Measurements from ENCODE around the gene TANGO6. TPM values are rescaled to one million over a fixed set of nuclear protein-coding genes. Genes with fewer than 3 reads are reported as not detected.

Gene TANGO6
- total RNA-seq, 1 donor from 2014 or later: 12.5 TPM

DNA sequence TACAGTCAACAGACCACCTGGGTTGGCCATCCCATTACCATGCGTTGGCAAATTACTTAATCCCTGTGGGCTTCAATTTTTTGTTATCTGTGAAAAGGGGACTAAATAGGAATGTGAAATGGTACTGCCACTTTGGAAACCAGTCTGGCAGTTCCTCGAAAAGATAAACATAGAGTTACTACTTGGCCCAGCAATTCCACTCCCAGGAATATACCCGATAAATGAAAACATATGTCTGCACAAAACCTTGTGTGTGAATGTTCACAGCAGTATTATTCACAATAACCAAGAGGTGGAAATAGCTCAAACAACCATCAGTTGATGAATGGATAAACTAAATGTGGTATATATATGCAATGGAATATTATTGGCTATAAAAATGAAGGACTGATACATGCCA lies 87.9 kb downstream of the TANGO6 start:
- H3K36me3 ChIP-seq (ENCODE audit: control insufficient read depth in 3 of 3, insufficient read depth in 3 of 3, low read length in 3 of 3): peaks cover 13 to 31% (median 29%) of the 10 kb centered on the region in 3 donors
- no peak overlapping the region for H3K9ac ChIP-seq (ENCODE audit: low read depth in 1 of 3, low read length in 3 of 3)
- no peak overlapping the region for H3K4me3 ChIP-seq (ENCODE audit: low read length in 3 of 3)
- no peak overlapping the region for H3K27ac ChIP-seq (ENCODE audit: low read depth, low read length)
- no peaks in the 10 kb centered on the region for H3K27me3 ChIP-seq (ENCODE audit: control insufficient read depth in 3 of 3, insufficient read depth in 3 of 3, low read length in 3 of 3)
- no peaks in the 10 kb centered on the region for H3K9me3 ChIP-seq (ENCODE audit: control insufficient read depth in 3 of 3, low read length in 3 of 3)
- H3K4me1 ChIP-seq (ENCODE audit: control insufficient read depth in 3 of 3, insufficient read depth in 3 of 3, low read length in 3 of 3): no peaks in the 10 kb centered on the region

DNA sequence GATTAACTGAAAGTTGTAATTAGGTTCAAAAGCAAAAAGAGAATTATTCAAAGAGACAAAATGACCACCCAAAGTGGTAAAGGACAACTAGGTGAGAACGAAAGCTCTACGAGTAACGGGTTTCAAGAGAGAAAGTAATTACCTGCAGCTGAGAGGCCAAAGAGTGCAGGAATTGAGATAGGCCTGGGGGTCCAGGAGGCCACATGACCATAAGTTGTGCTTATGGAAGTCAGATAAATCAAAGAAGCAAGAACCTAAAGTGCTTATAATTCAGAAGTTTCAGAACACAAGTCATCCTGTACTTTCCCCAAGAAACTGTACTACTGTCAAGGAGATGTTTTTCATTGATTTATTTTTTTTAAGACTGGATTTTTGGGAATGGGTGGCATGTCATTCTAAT lies 91.1 kb downstream of the TANGO6 start:
- Histone ChIP-seq H3K4me3 (ENCODE audit: low read length in 3 of 3) (no peak overlapping the region), H3K27ac (ENCODE audit: low read depth, low read length) (no peak overlapping the region), H3K27me3 (ENCODE audit: control insufficient read depth in 3 of 3, insufficient read depth in 3 of 3, low read length in 3 of 3) (no peaks in the 10 kb centered on the region), H3K36me3 (ENCODE audit: control insufficient read depth in 3 of 3, insufficient read depth in 3 of 3, low read length in 3 of 3) (peaks cover 4 to 20% (median 12%) of the 10 kb centered on the region in 3 donors), H3K9me3 (ENCODE audit: control insufficient read depth in 3 of 3, low read length in 3 of 3) (no peaks in the 10 kb centered on the region), H3K4me1 (ENCODE audit: control insufficient read depth in 3 of 3, insufficient read depth in 3 of 3, low read length in 3 of 3) (no peaks in the 10 kb centered on the region), H3K9ac (ENCODE audit: low read depth in 1 of 3, low read length in 3 of 3) (no peak overlapping the region)

DNA sequence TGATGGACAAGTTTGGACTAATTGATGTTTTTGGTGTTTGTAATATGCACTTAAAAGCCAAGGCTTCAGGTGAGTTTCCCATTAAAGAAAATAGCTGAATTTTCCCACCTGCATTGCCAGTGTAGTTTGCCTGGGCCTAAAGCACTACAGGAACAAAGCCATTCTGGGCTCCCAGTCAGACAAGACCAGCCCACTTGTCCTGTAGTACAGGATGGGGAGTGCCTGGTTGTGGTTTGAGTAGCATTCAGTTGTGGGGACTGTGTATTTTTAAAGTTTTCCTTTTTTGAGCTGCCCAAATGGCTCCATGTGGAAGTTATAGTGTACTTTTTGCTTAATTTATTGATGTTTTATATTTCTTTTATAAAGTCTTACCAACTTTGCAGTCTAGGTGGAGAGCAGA lies 91.7 kb downstream of the TANGO6 start:
- Histone ChIP-seq H3K4me3 (ENCODE audit: low read length in 3 of 3) (no peak overlapping the region), H3K36me3 (ENCODE audit: control insufficient read depth in 3 of 3, insufficient read depth in 3 of 3, low read length in 3 of 3) (peaks cover 0 to 17% (median 6%) of the 10 kb centered on the region in 3 donors), H3K9ac (ENCODE audit: low read depth in 1 of 3, low read length in 3 of 3) (no peak overlapping the region), H3K27me3 (ENCODE audit: control insufficient read depth in 3 of 3, insufficient read depth in 3 of 3, low read length in 3 of 3) (no peaks in the 10 kb centered on the region), H3K27ac (ENCODE audit: low read depth, low read length) (no peak overlapping the region), H3K4me1 (ENCODE audit: control insufficient read depth in 3 of 3, insufficient read depth in 3 of 3, low read length in 3 of 3) (no peaks in the 10 kb centered on the region), H3K9me3 (ENCODE audit: control insufficient read depth in 3 of 3, low read length in 3 of 3) (no peaks in the 10 kb centered on the region)

DNA sequence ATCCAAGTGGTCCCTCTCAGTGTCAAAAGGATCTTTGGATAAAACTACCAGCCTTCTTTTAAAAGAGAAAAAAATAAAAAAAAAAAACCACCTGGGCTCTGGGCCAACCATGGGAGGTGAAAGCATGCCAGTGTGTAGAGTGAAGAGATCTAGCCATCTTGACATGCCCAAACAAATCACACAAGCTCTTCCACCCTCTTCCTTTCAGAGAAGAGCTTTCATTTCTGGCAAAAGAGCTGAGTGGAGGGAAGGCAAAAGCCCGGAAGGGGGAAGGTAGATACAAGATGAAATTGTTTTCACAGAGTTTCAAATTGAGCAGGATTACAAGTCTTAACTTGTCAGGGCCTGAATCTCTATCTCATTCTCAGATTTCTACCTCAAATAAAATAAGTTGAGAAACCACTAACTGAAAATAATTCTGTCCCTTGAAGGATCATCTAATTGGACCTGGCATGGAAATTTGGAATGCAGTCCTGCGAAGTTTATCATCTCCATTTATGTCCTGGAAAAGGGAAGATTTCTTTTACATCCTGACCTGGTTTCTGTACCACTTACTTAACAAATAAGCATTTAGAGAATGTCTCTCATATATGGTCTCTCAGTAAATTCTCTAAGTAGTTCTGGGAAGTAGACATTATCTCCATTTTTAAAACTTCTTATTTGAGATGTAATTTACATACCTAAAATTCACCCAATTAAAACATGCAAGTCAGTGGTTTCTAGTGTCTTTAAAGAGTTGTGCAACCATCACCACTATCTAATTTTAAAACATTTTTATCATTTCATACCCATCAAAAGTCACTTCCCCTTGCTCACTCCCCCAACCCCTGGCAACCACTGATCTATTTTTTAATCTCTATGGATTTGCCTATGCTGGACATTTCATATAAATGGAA lies 93.7 kb downstream of the TANGO6 start:
- H3K9me3 ChIP-seq (ENCODE audit: control insufficient read depth in 3 of 3, low read length in 3 of 3): no peaks in the 10 kb centered on the region
- H3K27ac ChIP-seq (ENCODE audit: low read depth, low read length): no peak overlapping the region
- peaks cover 0 to 12% (median 6%) of the 10 kb centered on the region in 3 donors for H3K36me3 ChIP-seq (ENCODE audit: control insufficient read depth in 3 of 3, insufficient read depth in 3 of 3, low read length in 3 of 3)
- no peak overlapping the region for H3K4me3 ChIP-seq (ENCODE audit: low read length in 3 of 3)
- no peak overlapping the region for H3K9ac ChIP-seq (ENCODE audit: low read depth in 1 of 3, low read length in 3 of 3)
- H3K27me3 ChIP-seq (ENCODE audit: control insufficient read depth in 3 of 3, insufficient read depth in 3 of 3, low read length in 3 of 3): no peaks in the 10 kb centered on the region
- H3K4me1 ChIP-seq (ENCODE audit: control insufficient read depth in 3 of 3, insufficient read depth in 3 of 3, low read length in 3 of 3): no peaks in the 10 kb centered on the region

DNA sequence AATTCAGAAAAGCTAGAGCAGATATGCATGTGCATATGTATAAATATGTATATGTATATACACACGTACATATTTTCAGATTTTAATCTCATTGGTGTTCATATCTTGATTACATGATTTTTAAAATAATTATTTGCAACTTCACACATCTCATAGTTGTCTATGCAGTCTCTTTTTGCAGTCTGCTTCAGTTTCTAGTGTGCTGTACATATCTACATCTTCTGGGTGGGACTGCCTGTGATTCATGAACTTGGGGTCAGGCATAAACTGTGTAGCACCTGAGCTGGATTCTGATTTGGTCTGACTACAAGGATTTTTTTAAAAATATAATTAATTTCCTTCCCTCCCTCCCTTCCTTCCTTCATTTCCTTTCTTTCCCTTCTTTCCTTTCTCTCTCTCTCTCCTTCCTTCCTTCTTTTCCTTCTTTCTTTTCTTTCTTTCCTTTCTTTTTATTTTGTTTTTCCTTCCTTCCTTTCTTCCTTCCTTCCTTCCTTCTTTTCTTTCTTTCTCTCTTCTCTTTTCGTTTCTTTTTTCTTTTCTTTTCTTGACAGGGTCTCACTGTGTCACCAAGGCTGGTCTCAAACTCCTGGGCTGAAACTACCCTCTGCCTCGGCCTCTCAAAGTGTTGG lies 96.5 kb downstream of the TANGO6 start:
- H3K9me3 ChIP-seq (ENCODE audit: control insufficient read depth in 3 of 3, low read length in 3 of 3): no peaks in the 10 kb centered on the region
- H3K9ac ChIP-seq (ENCODE audit: low read depth in 1 of 3, low read length in 3 of 3): no peak overlapping the region
- no peak overlapping the region for H3K27ac ChIP-seq (ENCODE audit: low read depth, low read length)
- no peaks in the 10 kb centered on the region for H3K4me1 ChIP-seq (ENCODE audit: control insufficient read depth in 3 of 3, insufficient read depth in 3 of 3, low read length in 3 of 3)
- peaks cover 2 to 8% (median 5%) of the 10 kb centered on the region in 3 donors for H3K36me3 ChIP-seq (ENCODE audit: control insufficient read depth in 3 of 3, insufficient read depth in 3 of 3, low read length in 3 of 3)
- H3K27me3 ChIP-seq (ENCODE audit: control insufficient read depth in 3 of 3, insufficient read depth in 3 of 3, low read length in 3 of 3): no peaks in the 10 kb centered on the region
- H3K4me3 ChIP-seq (ENCODE audit: low read length in 3 of 3): no peak overlapping the region

- Histone ChIP-seq H3K9ac (ENCODE audit: low read depth in 1 of 3, low read length in 3 of 3) (no peak overlapping the region), H3K27me3 (ENCODE audit: control insufficient read depth in 3 of 3, insufficient read depth in 3 of 3, low read length in 3 of 3) (no peaks in the 10 kb centered on the region), H3K4me3 (ENCODE audit: low read length in 3 of 3) (no peak overlapping the region), H3K9me3 (ENCODE audit: control insufficient read depth in 3 of 3, low read length in 3 of 3) (no peaks in the 10 kb centered on the region), H3K4me1 (ENCODE audit: control insufficient read depth in 3 of 3, insufficient read depth in 3 of 3, low read length in 3 of 3) (no peaks in the 10 kb centered on the region), H3K36me3 (ENCODE audit: control insufficient read depth in 3 of 3, insufficient read depth in 3 of 3, low read length in 3 of 3) (peaks cover 2 to 5% (median 5%) of the 10 kb centered on the region in 3 donors), H3K27ac (ENCODE audit: low read depth, low read length) (no peak overlapping the region)
Observed at GRCh38 chr16:68940816-68941215, 97.5 kb downstream of the TANGO6 start.

DNA sequence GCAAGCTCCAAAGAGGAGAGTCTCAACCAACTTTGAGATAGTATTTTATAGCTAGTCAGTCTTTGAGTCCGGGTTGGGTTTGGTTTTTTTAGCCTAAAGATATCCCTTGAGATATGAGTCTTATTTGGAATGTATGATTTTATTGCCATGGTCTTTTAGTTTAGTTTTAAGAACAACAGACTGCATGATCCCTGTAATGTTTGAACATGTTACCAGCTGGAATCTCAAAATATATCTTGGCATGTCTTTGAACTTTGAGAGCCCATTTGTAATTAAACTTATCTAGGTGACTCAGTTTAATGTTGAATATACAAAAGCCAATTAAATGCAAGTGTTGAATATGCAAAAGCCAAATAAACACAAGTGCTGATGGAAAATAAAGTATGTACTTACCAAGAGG lies 100.6 kb downstream of the TANGO6 start:
- no peaks in the 10 kb centered on the region for H3K9me3 ChIP-seq (ENCODE audit: control insufficient read depth in 3 of 3, low read length in 3 of 3)
- no peak overlapping the region for H3K4me3 ChIP-seq (ENCODE audit: low read length in 3 of 3)
- no peak overlapping the region for H3K9ac ChIP-seq (ENCODE audit: low read depth in 1 of 3, low read length in 3 of 3)
- H3K27me3 ChIP-seq (ENCODE audit: control insufficient read depth in 3 of 3, insufficient read depth in 3 of 3, low read length in 3 of 3): no peaks in the 10 kb centered on the region
- no peak overlapping the region for H3K27ac ChIP-seq (ENCODE audit: low read depth, low read length)
- peaks cover 2 to 5% (median 5%) of the 10 kb centered on the region in 3 donors for H3K36me3 ChIP-seq (ENCODE audit: control insufficient read depth in 3 of 3, insufficient read depth in 3 of 3, low read length in 3 of 3)
- H3K4me1 ChIP-seq (ENCODE audit: control insufficient read depth in 3 of 3, insufficient read depth in 3 of 3, low read length in 3 of 3): no peaks in the 10 kb centered on the region

- no peak overlapping the region for H3K27ac ChIP-seq (ENCODE audit: low read depth, low read length)
- H3K4me1 ChIP-seq (ENCODE audit: control insufficient read depth in 3 of 3, insufficient read depth in 3 of 3, low read length in 3 of 3): no peaks in the 10 kb centered on the region
- H3K27me3 ChIP-seq (ENCODE audit: control insufficient read depth in 3 of 3, insufficient read depth in 3 of 3, low read length in 3 of 3): no peaks in the 10 kb centered on the region
- no peak overlapping the region for H3K9ac ChIP-seq (ENCODE audit: low read depth in 1 of 3, low read length in 3 of 3)
- H3K36me3 ChIP-seq (ENCODE audit: control insufficient read depth in 3 of 3, insufficient read depth in 3 of 3, low read length in 3 of 3): peaks cover 2 to 5% (median 5%) of the 10 kb centered on the region in 3 donors
- no peaks in the 10 kb centered on the region for H3K9me3 ChIP-seq (ENCODE audit: control insufficient read depth in 3 of 3, low read length in 3 of 3)
- no peak overlapping the region for H3K4me3 ChIP-seq (ENCODE audit: low read length in 3 of 3)
Observed at GRCh38 chr16:68948230-68948910, 105.0 kb downstream of the TANGO6 start.

- H3K9me3 ChIP-seq (ENCODE audit: control insufficient read depth in 3 of 3, low read length in 3 of 3): no peaks in the 10 kb centered on the region
- no peak overlapping the region for H3K27ac ChIP-seq (ENCODE audit: low read depth, low read length)
- no peak overlapping the region for H3K9ac ChIP-seq (ENCODE audit: low read depth in 1 of 3, low read length in 3 of 3)
- peaks cover 0 to 3% (median 0%) of the 10 kb centered on the region in 3 donors for H3K4me1 ChIP-seq (ENCODE audit: control insufficient read depth in 3 of 3, insufficient read depth in 3 of 3, low read length in 3 of 3)
- no peaks in the 10 kb centered on the region for H3K27me3 ChIP-seq (ENCODE audit: control insufficient read depth in 3 of 3, insufficient read depth in 3 of 3, low read length in 3 of 3)
- H3K4me3 ChIP-seq (ENCODE audit: low read length in 3 of 3): no peak overlapping the region
- H3K36me3 ChIP-seq (ENCODE audit: control insufficient read depth in 3 of 3, insufficient read depth in 3 of 3, low read length in 3 of 3): no peaks in the 10 kb centered on the region
Observed at GRCh38 chr16:68951991-68952877, 108.9 kb downstream of the TANGO6 start.
